C4-2B (cell line): ENCODE data around the gene SPINK5.

Source experiments
- CTCF ChIP-seq: fragments of 450-650 bp; conservative IDR thresholded peaks from 2 replicates; pipeline ENCODE4 v1.5.1; 2017; ENCODE audit warnings: mild to moderate bottlenecking
- ZFX ChIP-seq: fragments of 450-650 bp; IDR thresholded peaks from 2 replicates; pipeline ENCODE4 v1.6.1; 2017

DNA sequence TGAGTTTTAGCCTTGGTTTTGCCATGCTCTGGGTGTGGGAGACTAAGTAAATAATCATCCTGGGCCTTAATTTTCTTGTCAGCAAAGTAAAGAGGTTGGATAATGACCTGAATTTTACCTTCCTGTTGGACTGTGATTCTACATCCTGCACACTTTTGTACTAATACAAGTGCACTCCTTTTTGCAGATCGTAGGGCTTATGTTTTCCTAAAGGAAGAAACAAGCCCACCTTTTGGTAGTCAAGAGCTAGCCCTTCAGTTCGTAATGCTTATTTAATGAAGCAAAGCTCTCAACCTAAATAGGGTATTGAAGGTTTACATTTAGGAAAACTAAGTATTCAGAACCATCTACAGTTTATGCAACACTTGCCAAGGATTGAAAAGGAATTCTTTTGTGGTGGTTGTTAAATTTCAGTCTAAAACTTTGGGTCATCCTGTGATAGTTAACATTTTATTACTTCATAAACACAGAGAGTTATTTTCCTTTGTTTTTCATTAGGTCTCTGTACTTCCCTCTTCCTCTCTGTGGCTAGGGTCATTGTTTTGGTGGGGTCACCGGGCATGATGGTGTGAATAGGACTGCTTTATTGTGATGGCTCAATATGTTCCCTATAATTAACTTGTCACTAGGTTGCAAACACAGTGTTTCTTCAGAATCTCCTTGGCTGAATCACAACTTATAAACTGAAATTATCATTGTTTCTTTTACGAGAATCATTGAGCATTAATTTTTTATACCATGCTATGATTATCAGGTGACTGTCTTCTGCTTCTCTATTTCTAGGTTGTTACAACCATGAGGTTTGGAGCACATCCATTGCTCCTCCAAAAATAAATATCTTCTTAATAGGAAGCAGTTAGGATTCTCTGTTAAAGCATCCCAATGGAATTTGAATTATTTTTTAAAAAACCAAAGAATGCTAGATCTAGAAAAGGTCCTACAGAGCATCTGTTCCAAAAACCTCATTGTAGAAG is 28.5 kb downstream of the SPINK5 start:
- no peak for TF ChIP-seq CTCF
- TF ChIP-seq ZFX, result no peak
